Loucy (cell line): ENCODE data around the gene C16orf89.

ENCODE experiments used
- H2AFZ ChIP-seq: fragments of 200-600 bp; sonication (generic); 2 replicates; pipeline ENCODE4 v1.6.0; 2016; ENCODE audit warnings: antibody characterized with exemption, mild to moderate bottlenecking, low read length, moderate library complexity
- H3F3A ChIP-seq: fragments of 200-600 bp; 2 replicates; pipeline ENCODE4 v1.6.0; 2016; ENCODE audit warnings: antibody characterized with exemption, low read depth, mild to moderate bottlenecking
- H3K27me3 ChIP-seq: fragments of 200-600 bp; sonication (generic); 2 replicates; pipeline ENCODE4 v1.6.1; 2014; ENCODE audit warnings: low read length, mild to moderate bottlenecking; ENCODE audit not compliant: insufficient read depth, poor library complexity, severe bottlenecking
- H3K36me3 ChIP-seq: fragments of 200-600 bp; sonication (generic); 2 replicates; pipeline ENCODE4 v1.6.1; 2016; ENCODE audit warnings: low read length; ENCODE audit not compliant: insufficient read depth
- H3K4me1 ChIP-seq: fragments of 200-600 bp; sonication (generic); 2 replicates; pipeline ENCODE4 v1.5.1; 2014; ENCODE audit warnings: low read length, mild to moderate bottlenecking; ENCODE audit not compliant: insufficient read depth, poor library complexity, severe bottlenecking
- H3K4me2 ChIP-seq: fragments of 200-600 bp; sonication (generic); 2 replicates; pipeline ENCODE4 v1.6.0; 2014; ENCODE audit warnings: antibody characterized with exemption, low read length, low read depth, mild to moderate bottlenecking; ENCODE audit not compliant: poor library complexity, severe bottlenecking
- H3K4me3 ChIP-seq: fragments of 200-600 bp; sonication (generic); 2 replicates; pipeline ENCODE4 v1.5.1; 2014; ENCODE audit warnings: low read length, mild to moderate bottlenecking, mixed read lengths; ENCODE audit not compliant: poor library complexity, severe bottlenecking
- H3K79me2 ChIP-seq: fragments of 200-600 bp; sonication (generic); 2 replicates; pipeline ENCODE4 v1.6.1; 2014; ENCODE audit warnings: low read length; ENCODE audit not compliant: insufficient read depth
- H3K9ac ChIP-seq: fragments of 200-600 bp; sonication (generic); 2 replicates; pipeline ENCODE4 v1.6.0; 2014; ENCODE audit warnings: mild to moderate bottlenecking, low read depth, low read length, moderate library complexity; ENCODE audit not compliant: poor library complexity, severe bottlenecking
- H3K9me2 ChIP-seq: fragments of 200-600 bp; sonication (generic); replicated peaks from 2 replicates; pipeline ENCODE4 v1.6.1; 2016; ENCODE audit warnings: low read depth, low read length, mixed read lengths
- H3K9me3 ChIP-seq: fragments of 200-600 bp; sonication (generic); 2 replicates; pipeline ENCODE4 v1.6.1; 2014; ENCODE audit warnings: mild to moderate bottlenecking, antibody characterized with exemption, low read length, low read depth; ENCODE audit not compliant: insufficient read depth
- H4K20me1 ChIP-seq: fragments of 200-600 bp; sonication (generic); 2 replicates; pipeline ENCODE4 v1.6.0; 2014; ENCODE audit warnings: antibody characterized with exemption, low read length, mild to moderate bottlenecking; ENCODE audit not compliant: insufficient read depth, poor library complexity, severe bottlenecking
- EZH2phosphoT487 ChIP-seq: fragments of 200-600 bp; IDR thresholded peaks from 2 replicates; pipeline ENCODE4 v1.6.1; 2018; ENCODE audit warnings: antibody characterized with exemption, mild to moderate bottlenecking, moderate library complexity, borderline replicate concordance
- TF ChIP-seq, protein P1 (sequence below): fragments of 200-600 bp; sonication (generic); conservative IDR thresholded peaks from 2 replicates; pipeline ENCODE4 v1.5.1; 2014; ENCODE audit warnings: mild to moderate bottlenecking, antibody characterized with exemption, low read length

C16orf89 gene

DNA sequence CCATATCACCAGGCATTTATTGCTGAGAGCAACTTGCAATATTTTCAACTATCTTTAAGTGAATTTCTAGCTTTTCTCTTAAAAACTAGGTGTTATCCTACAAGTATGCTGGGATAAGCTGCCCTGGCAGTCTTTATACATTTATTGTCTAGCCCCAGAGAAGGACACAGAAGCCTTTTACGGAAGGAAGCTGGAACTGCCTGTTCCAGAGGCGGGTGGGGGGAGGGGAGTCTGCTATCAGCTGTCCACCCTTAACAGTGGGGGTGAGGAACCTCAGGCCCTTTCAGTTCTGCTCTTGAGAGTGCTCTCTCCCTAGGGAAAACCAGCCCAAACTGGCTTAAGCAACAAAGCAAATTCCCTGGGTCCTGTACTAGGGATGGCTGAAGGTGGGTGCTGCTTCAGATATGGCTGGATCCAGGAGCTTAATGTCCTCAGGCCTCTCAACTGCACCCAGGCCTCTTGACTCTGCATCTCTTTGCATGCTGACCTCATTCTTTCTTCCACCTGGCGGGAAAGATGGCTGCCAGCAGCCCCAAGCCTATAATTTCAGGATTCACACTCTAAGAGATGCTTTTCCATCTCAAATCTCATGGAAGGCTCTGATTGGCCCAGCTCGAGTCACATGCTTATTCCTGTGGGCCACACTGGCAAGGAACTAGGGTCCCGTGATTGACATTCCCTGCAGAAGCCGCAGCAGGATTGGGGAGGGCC, 48.6 kb downstream of the C16orf89 start:
- Histone ChIP-seq H4K20me1 (no peaks in the 10 kb centered on the region), H3K27me3 (no peaks in the 10 kb centered on the region), H3K79me2 (no peaks in the 10 kb centered on the region), H3K4me3 (no peak overlapping the region), H3K36me3 (no peaks in the 10 kb centered on the region), H3K9me2 (no peaks in the 10 kb centered on the region), H3F3A (no peaks in the 10 kb centered on the region), H3K4me1 (no peaks in the 10 kb centered on the region), H3K9ac (no peak overlapping the region), H3K4me2 (no peak overlapping the region), H3K9me3 (no peaks in the 10 kb centered on the region), H2AFZ (no peak overlapping the region)
- TF ChIP-seq, protein P1, sequence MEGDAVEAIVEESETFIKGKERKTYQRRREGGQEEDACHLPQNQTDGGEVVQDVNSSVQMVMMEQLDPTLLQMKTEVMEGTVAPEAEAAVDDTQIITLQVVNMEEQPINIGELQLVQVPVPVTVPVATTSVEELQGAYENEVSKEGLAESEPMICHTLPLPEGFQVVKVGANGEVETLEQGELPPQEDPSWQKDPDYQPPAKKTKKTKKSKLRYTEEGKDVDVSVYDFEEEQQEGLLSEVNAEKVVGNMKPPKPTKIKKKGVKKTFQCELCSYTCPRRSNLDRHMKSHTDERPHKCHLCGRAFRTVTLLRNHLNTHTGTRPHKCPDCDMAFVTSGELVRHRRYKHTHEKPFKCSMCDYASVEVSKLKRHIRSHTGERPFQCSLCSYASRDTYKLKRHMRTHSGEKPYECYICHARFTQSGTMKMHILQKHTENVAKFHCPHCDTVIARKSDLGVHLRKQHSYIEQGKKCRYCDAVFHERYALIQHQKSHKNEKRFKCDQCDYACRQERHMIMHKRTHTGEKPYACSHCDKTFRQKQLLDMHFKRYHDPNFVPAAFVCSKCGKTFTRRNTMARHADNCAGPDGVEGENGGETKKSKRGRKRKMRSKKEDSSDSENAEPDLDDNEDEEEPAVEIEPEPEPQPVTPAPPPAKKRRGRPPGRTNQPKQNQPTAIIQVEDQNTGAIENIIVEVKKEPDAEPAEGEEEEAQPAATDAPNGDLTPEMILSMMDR: no peak
- TF ChIP-seq EZH2phosphoT487: no peak

DNA sequence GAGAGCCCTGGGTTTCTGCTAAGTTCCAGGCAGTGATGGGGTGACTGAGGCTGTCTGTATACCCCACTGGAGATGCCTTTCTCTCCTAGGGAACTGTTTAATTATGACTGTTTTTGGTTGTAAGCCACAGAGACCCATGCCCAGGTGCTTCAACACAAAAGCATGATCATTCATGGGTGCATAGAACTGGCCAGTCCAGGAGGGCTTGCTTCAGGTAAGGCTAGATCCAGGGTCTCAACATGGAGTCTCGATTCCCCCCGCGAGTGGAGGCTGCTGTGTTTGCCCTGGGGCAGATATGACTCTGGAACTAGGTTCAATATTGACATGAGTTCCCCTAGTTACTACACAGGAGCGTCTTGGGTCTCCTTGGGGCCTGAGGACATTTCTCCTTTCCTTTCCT, 49.9 kb downstream of the C16orf89 start:
- H3K4me2 ChIP-seq: no peak overlapping the region
- H3K4me1 ChIP-seq: no peaks in the 10 kb centered on the region
- H3K9me3 ChIP-seq: no peaks in the 10 kb centered on the region
- H3K36me3 ChIP-seq: no peaks in the 10 kb centered on the region
- no peak overlapping the region for H3K4me3 ChIP-seq
- H3K9ac ChIP-seq: no peak overlapping the region
- no peak for TF ChIP-seq EZH2phosphoT487
- TF ChIP-seq, protein P1: no peak
- H3K9me2 ChIP-seq: no peaks in the 10 kb centered on the region
- H2AFZ ChIP-seq: no peak overlapping the region
- H3K27me3 ChIP-seq: no peaks in the 10 kb centered on the region
- H3F3A ChIP-seq: no peaks in the 10 kb centered on the region
- H3K79me2 ChIP-seq: no peaks in the 10 kb centered on the region
- no peaks in the 10 kb centered on the region for H4K20me1 ChIP-seq

DNA sequence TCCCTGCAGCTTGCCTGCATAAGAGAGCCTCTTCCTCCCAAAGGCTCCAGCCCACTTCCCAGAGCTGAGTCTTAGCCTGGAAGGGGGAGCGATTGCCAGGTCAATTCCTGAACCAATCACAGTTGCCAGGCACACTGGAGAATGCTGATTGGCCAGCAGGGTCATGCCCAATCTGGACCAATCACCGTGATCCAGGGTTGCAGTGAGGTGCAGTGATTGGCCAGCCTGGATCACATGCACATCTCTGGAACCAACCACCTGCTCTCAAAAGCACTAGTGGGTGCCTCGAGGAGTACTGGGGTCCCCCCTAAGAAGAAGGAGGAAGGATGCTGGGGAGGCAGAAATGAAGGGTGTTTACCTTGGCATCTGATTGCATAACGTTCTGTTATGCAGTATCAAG, 50.4 kb downstream of the C16orf89 start:
- H3K4me1 ChIP-seq: no peaks in the 10 kb centered on the region
- H3K9ac ChIP-seq: no peak overlapping the region
- no peaks in the 10 kb centered on the region for H3K9me2 ChIP-seq
- H3K36me3 ChIP-seq: no peaks in the 10 kb centered on the region
- no peaks in the 10 kb centered on the region for H3F3A ChIP-seq
- H3K79me2 ChIP-seq: no peaks in the 10 kb centered on the region
- H3K27me3 ChIP-seq: no peaks in the 10 kb centered on the region
- H3K4me3 ChIP-seq: no peak overlapping the region
- no peaks in the 10 kb centered on the region for H4K20me1 ChIP-seq
- TF ChIP-seq, protein P1: no peak
- TF ChIP-seq EZH2phosphoT487: no peak
- H2AFZ ChIP-seq: no peak overlapping the region
- no peak overlapping the region for H3K4me2 ChIP-seq
- H3K9me3 ChIP-seq: no peaks in the 10 kb centered on the region
